ENCODE results near the gene ERO1A. TPM values are rescaled to one million over a fixed set of nuclear protein-coding genes. Genes with fewer than 3 reads are reported as not detected.

Gene ERO1A
- total and polyA plus RNA-seq, 9 of the 15 experiments (the other 6 are each of a cell fraction or from before 2014, with no cell fraction given), result 11.0 to 46.2 (median 27.6) TPM

DNA sequence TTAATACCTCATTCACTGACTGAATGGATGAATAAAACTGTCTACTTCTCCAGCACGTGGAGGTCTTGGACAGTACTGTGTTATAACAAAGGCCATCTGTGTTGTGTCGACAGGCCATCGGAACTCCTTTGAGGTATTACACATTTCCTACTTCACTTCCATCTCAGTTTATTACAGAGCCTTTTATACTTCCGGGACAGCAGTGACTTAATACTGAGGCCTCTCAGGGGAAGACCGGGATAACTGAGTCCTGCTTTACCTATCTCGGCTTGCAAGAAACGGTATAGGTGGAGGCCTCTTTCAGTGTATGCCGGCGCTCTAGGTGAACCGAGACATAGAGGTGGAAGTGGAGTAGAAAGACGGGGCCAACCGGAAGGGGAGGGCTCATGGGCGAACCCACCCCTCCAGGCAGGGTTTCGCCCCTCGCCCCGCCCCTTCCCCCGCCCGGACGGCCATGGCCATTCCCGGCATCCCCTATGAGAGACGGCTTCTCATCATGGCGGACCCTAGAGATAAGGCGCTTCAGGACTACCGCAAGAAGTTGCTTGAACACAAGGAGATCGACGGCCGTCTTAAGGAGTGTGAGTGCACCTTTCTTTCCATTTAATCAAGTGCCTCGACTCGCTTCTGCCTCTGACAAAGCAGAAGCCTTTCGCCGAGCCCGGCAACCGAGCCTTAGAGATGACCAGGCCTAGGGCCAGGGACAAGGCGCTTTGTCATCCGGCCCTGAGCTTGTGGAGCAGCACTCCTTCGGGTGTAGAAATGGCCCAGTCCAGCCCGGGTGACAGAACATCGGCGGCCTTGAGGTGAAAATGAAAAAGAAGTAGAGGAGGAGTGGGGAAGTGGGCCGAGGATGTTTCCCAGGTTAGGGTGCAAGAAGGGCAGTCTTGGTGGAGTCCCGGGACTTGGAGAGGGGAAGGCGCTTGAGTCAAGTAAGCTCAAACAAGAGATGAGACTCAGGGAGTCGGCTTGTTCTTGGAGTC is 11.7 kb upstream of the ERO1A start, which contains the start of gene PSMC6 (continued):
- TF ChIP-seq ZNF57 (CRISPR knock-in tag; IDR thresholded peaks at IDR 0.05) (no peak), SRF (CRISPR knock-in tag; IDR thresholded peaks at IDR 0.05) (no peak), ZNF324 (CRISPR knock-in tag; IDR thresholded peaks at IDR 0.05) (no peak), DMBX1 (CRISPR knock-in tag; IDR thresholded peaks at IDR 0.05; ENCODE audit: borderline replicate concordance) (0 out of 2 replicates have a peak, but pooled peaks have one; percentile 15), ZBTB1 (CRISPR knock-in tag; IDR thresholded peaks at IDR 0.05; ENCODE audit: borderline replicate concordance, low read depth) (no peak), RBM22 (IDR thresholded peaks at IDR 0.05; ENCODE audit: low read depth, low read length, poor library complexity, severe bottlenecking) (no peak), ZFX (CRISPR knock-in tag; IDR thresholded peaks at IDR 0.05) (peak; percentile 95)

DNA sequence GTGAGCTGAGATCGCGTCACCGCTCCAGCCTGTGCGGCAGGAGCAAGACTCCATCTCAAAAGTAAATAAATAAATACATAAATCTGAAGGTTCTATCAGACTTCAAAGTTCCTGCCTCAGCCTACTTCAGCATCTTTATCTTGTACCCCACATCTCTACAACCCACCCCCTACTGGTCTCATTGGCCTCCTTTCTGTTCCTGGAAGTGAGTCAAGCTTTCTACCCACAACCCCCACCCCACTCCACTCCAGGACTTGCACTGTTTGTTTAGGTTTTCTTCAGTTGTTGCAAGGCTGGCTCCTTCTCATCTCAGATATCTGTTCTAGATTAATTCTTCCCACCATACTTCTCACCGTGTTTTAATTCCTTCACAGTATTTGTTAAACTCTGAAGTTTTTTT is 10.9 kb upstream of the ERO1A start:
- FAIRE-seq (peak; percentile 76), ATAC-seq (peak; percentile 83), DNase-seq (ENCODE audit: extremely low read depth in 1 of 4, low spot score in 3 of 4) (peak; percentile 31 to 82 (median 60))
- H3K4me1 ChIP-seq (replicated peaks in 1 of 2; ENCODE audit: control insufficient read depth in 2 of 2, insufficient read depth in 2 of 2, low read length in 2 of 2), result peaks cover 0 to 3% of the 10 kb centered on the region in 2 experiments; a peak in 2 of 5 replicates
- no peaks in the 10 kb centered on the region for H3K9me3 ChIP-seq (replicated peaks; ENCODE audit: control insufficient read depth, insufficient read depth, low read depth, low read length)
- H3K27ac ChIP-seq (ENCODE audit: extremely low read depth, low read depth, low read length), result peak overlapping the region; percentile 95
- peaks cover 29% of the 10 kb centered on the region for H3K36me3 ChIP-seq (ENCODE audit: control insufficient read depth, insufficient read depth, low read length)
- H3K4me3 ChIP-seq, result peak overlapping the region; percentile 90
- peak overlapping the region; percentile 89 for H3K4me2 ChIP-seq (ENCODE audit: insufficient read depth, low read length)
- peaks cover 41% of the 10 kb centered on the region for H3K79me2 ChIP-seq (ENCODE audit: control insufficient read depth, insufficient read depth, low read length)
- in situ Hi-C loops (cut with MboI), result no loop called here
- intact Hi-C loops (cut with micrococcal nuclease), result loop anchor here (1.0 kb wide), 1 partner anchor 10 kb away; no protein-coding TSS in a partner anchor
- POLR2A ChIA-PET, result interaction anchor here (0.5 to 1.1 kb wide), 5 partner anchors 9 to 334 kb away, joined by 3 to 5 read pairs (median 4); no protein-coding TSS in a partner anchor
- H2AFZ ChIP-seq (ENCODE audit: low read depth, low read length), result peak overlapping the region; percentile 88
- CTCF ChIA-PET (ENCODE audit: low intra/inter-chr PET ratio), result no interaction called here
- H4K20me1 ChIP-seq (replicated peaks; ENCODE audit: control insufficient read depth, insufficient read depth, low read length), result no peaks in the 10 kb centered on the region
- H3K27me3 ChIP-seq (ENCODE audit: control insufficient read depth in 2 of 2, insufficient read depth in 2 of 2, low read length in 2 of 2), result no peaks in the 10 kb centered on the region
- H3K9me1 ChIP-seq (ENCODE audit: control insufficient read depth, insufficient read depth, low read length), result no peaks in the 10 kb centered on the region
- BruUV-seq (replicated peaks), result no TSS peak
- peak overlapping the region in 1 of 2 experiments; percentile 95; a peak in 2 of 4 replicates for H3K9ac ChIP-seq (ENCODE audit: insufficient read depth in 1 of 2, low read depth in 2 of 2, low read length in 2 of 2)
- 12% methylated on average over 5 of the region's 5 CpGs for WGBS (ENCODE audit: insufficient coverage, low coverage, missing lambda C conversion rate)
- no peak for TF ChIP-seq NFATC3 (IDR thresholded peaks at IDR 0.05)
- TF ChIP-seq, protein P1, sequence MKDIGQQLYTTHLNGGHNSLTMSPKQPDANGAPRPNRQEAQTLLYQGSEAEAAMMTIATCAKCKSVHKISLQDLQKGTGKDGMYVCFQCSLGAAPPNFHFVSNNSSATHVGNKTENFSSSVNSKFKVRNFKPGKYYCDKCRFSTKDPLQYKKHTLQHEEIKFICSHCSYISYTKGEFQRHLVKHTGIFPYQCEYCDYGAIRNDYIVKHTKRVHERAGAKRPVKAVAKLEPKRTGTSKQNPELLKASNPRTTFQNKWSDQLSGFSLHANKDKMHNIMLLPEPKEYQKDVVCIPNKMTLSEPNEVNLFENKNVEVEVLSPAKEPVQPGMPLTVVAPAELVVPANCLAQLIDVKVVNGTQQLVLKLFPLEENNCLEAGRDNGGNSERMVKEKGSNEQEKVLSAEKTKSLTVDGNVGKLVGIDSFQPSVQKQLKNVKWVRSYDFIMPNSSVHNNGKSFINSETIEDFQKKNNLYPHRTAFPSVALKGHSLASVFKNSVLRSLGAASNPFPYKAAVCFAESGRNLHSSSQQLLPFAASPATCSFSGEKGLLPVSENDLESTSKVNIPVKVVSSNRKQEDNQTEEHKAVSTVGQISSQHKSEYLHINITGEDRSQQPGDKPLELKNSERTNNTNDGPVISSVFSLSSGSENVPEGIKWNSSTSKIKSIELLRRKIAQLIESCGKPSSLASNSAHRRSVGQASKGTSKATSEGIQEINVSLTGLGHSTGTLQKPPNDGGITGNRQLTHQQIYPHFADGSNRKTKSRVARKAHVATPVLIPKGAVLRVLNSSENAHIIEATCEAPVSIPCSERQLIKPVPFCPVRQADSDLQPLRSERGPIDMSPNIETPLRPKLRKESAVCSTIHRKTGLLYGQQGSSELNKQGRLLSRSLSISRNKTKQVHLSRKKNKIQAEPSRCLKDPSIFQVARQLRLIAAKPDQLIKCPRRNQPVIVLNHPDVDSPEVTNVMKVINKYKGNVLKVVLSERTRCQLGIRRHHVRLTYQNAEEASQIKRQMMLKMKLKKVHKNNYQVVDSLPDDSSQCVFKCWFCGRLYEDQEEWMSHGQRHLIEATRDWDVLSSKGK (CRISPR knock-in tag; IDR thresholded peaks at IDR 0.05), result no peak
- no peak for TF ChIP-seq NFYB (IDR thresholded peaks at IDR 0.05; ENCODE audit: extremely low read depth, insufficient read length)
- TF ChIP-seq, protein P2, sequence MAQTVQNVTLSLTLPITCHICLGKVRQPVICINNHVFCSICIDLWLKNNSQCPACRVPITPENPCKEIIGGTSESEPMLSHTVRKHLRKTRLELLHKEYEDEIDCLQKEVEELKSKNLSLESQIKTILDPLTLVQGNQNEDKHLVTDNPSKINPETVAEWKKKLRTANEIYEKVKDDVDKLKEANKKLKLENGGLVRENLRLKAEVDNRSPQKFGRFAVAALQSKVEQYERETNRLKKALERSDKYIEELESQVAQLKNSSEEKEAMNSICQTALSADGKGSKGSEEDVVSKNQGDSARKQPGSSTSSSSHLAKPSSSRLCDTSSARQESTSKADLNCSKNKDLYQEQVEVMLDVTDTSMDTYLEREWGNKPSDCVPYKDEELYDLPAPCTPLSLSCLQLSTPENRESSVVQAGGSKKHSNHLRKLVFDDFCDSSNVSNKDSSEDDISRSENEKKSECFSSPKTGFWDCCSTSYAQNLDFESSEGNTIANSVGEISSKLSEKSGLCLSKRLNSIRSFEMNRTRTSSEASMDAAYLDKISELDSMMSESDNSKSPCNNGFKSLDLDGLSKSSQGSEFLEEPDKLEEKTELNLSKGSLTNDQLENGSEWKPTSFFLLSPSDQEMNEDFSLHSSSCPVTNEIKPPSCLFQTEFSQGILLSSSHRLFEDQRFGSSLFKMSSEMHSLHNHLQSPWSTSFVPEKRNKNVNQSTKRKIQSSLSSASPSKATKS (CRISPR knock-in tag; IDR thresholded peaks at IDR 0.05), result no peak
- 0 out of 2 replicates have a peak, but pooled peaks have one; percentile 10 for TF ChIP-seq MTA1 (IDR thresholded peaks at IDR 0.05; ENCODE audit: borderline replicate concordance)
- TF ChIP-seq RBM17 (IDR thresholded peaks at IDR 0.05; ENCODE audit: borderline replicate concordance, low read depth, low read length), result no peak
- TF ChIP-seq DPF2 (IDR thresholded peaks at IDR 0.05), result peak; percentile 70

Data from K562 (cell line).